IMR-90 (cell line): ENCODE results near the gene AKAP12. TPM values are rescaled to one million over a fixed set of nuclear protein-coding genes. Genes with fewer than 3 reads are reported as not detected.
A peak's percentile ranks its signal among the peaks of the same experiment; 100 is the strongest.

Experiments
- ATAC-seq: fragments of 200-7000 bp; cut with Tn5 transposase; 2 replicates; pipeline ENCODE4 v1.9.1; 2020; ENCODE audit warnings: low read depth, mild to moderate bottlenecking, moderate library complexity
- BruUV-seq: library from RNA; stranded (reverse); fragments of 400-500 nt; replicated peaks from 2 replicates; lab custom pipeline; 2021; lab: Mats Ljungman, UMichigan
- CTCF ChIA-PET: fragments of 300-600 bp; formaldehyde crosslinking; extraction: SDS; loops from one replicate; lab custom pipeline; 2021; ENCODE audit warnings: antibody characterized with exemption; lab: Yijun Ruan, JAX
- POLR2A ChIA-PET: fragments of 300-600 bp; sonication (Branson Sonifier 250); formaldehyde crosslinking; loops from one replicate; lab custom pipeline; 2022; ENCODE audit warnings: antibody characterized with exemption; ENCODE audit not compliant: unreplicated experiment; lab: Charles Lee
- DNase-seq: peaks from one replicate; pipeline ENCODE4 v3.0.0; 2013
- H2AFZ ChIP-seq: replicated peaks from 2 replicates; pipeline ENCODE3; 2013; ENCODE audit warnings: low read length, mild to moderate bottlenecking; ENCODE audit not compliant: poor library complexity
- H2AK5ac ChIP-seq: 2 replicates; pipeline ENCODE4 v1.6.1; 2013; ENCODE audit warnings: low read depth, low read length, inconsistent platforms
- H2AK9ac ChIP-seq: replicated peaks from 2 replicates; pipeline ENCODE3; 2013; ENCODE audit warnings: mild to moderate bottlenecking, low read depth, low read length, moderate library complexity; ENCODE audit not compliant: poor library complexity
- H2BK120ac ChIP-seq: 2 replicates; pipeline ENCODE4 v1.6.1; 2013; ENCODE audit warnings: low read depth, low read length, inconsistent platforms
- H2BK15ac ChIP-seq: 3 replicates; pipeline ENCODE4 v1.6.1; 2013; ENCODE audit warnings: low read depth, low read length, inconsistent platforms
- H2BK20ac ChIP-seq: 2 replicates; pipeline ENCODE4 v1.6.1; 2013; ENCODE audit warnings: low read depth, mild to moderate bottlenecking, inconsistent platforms, low read length, moderate library complexity
- H2BK5ac ChIP-seq: 2 replicates; pipeline ENCODE4 v1.6.1; 2013; ENCODE audit warnings: mild to moderate bottlenecking, low read depth, low read length, inconsistent platforms; ENCODE audit not compliant: poor library complexity, severe bottlenecking
- H3K14ac ChIP-seq: replicated peaks from 2 replicates; pipeline ENCODE4 v1.6.1; 2013; ENCODE audit warnings: low read depth, low read length, inconsistent platforms
- H3K18ac ChIP-seq: 2 replicates; pipeline ENCODE4 v1.6.1; 2013; ENCODE audit warnings: low read depth, low read length, control low read depth
- H3K23ac ChIP-seq: 2 replicates; pipeline ENCODE4 v1.6.1; 2013; ENCODE audit warnings: low read depth, low read length, inconsistent platforms
- H3K27ac ChIP-seq: 2 replicates; pipeline ENCODE4 v1.5.1; 2013; ENCODE audit warnings: mild to moderate bottlenecking, control low read depth, low read length; ENCODE audit not compliant: insufficient read depth
- H3K27me3 ChIP-seq: 2 replicates; pipeline ENCODE4 v1.6.1; 2013; ENCODE audit warnings: low read length; ENCODE audit not compliant: control insufficient read depth, insufficient read depth
- H3K36me3 ChIP-seq: 2 replicates; pipeline ENCODE4 v1.6.1; 2013; ENCODE audit warnings: low read length, mixed read lengths; ENCODE audit not compliant: control insufficient read depth, insufficient read depth
- H3K4ac ChIP-seq: 2 replicates; pipeline ENCODE4 v1.6.1; 2013; ENCODE audit warnings: low read depth, low read length, inconsistent platforms
- H3K4me1 ChIP-seq: 2 replicates; pipeline ENCODE4 v1.6.1; 2013; ENCODE audit warnings: low read length, mixed read lengths; ENCODE audit not compliant: control insufficient read depth, insufficient read depth
- H3K4me2 ChIP-seq: 2 replicates; pipeline ENCODE4 v1.6.1; 2013; ENCODE audit warnings: low read depth, mild to moderate bottlenecking, control low read depth, low read length, moderate library complexity
- H3K4me3 ChIP-seq: 2 replicates; pipeline ENCODE4 v1.5.1; 2013; ENCODE audit warnings: low read depth, mild to moderate bottlenecking, control low read depth, low read length, moderate library complexity; ENCODE audit not compliant: insufficient read depth
- H3K56ac ChIP-seq: 2 replicates; pipeline ENCODE4 v1.6.1; 2013; ENCODE audit warnings: low read length, inconsistent platforms; ENCODE audit not compliant: insufficient read depth; ENCODE audit errors: extremely low read depth
- H3K79me1 ChIP-seq, 2 experiments: 2 replicates each; pipeline ENCODE4 v1.6.1; 2013; ENCODE audit warnings: low read length in 2 of 2, inconsistent platforms in 1 of 2, low read depth in 1 of 2
- H3K9ac ChIP-seq: 2 replicates; pipeline ENCODE4 v1.6.1; 2013; ENCODE audit warnings: low read depth, low read length, control low read depth
- H3K9me1 ChIP-seq: 2 replicates; pipeline ENCODE4 v1.6.1; 2013; ENCODE audit warnings: low read length, inconsistent platforms; ENCODE audit not compliant: insufficient read depth
- H3K9me3 ChIP-seq: 2 replicates; pipeline ENCODE4 v1.6.1; 2013; ENCODE audit warnings: low read length; ENCODE audit not compliant: control insufficient read depth, insufficient read depth
- H4K20me1 ChIP-seq: 2 replicates; pipeline ENCODE4 v1.6.1; 2013; ENCODE audit warnings: low read length, inconsistent platforms; ENCODE audit not compliant: insufficient read depth
- H4K5ac ChIP-seq: 2 replicates; pipeline ENCODE4 v1.6.1; 2013; ENCODE audit warnings: mild to moderate bottlenecking, low read depth, low read length, control low read depth
- H4K8ac ChIP-seq, 2 experiments: 2 replicates each; pipeline ENCODE4 v1.6.1; 2013; ENCODE audit warnings: low read depth in 2 of 2, low read length in 2 of 2, control low read depth in 1 of 2, inconsistent platforms in 1 of 2
- H4K91ac ChIP-seq: 2 replicates; pipeline ENCODE4 v1.6.1; 2013; ENCODE audit warnings: low read depth, low read length, inconsistent platforms; ENCODE audit not compliant: insufficient read depth
- CEBPB ChIP-seq: IDR thresholded peaks from 2 replicates; pipeline ENCODE4 v1.6.1; 2012; ENCODE audit warnings: low read depth, low read length, improper control_type of control experiment
- ELK1 ChIP-seq: fragments of 150-350 bp; IDR thresholded peaks from 2 replicates; pipeline ENCODE4 v1.6.1; 2016; ENCODE audit warnings: low read depth, mild to moderate bottlenecking, low read length, moderate library complexity, borderline replicate concordance
- FOS ChIP-seq: fragments of 150-350 bp; IDR thresholded peaks from 2 replicates; pipeline ENCODE4 v1.6.1; 2016; ENCODE audit warnings: low read depth, low read length
- MAFK ChIP-seq: IDR thresholded peaks from 2 replicates; pipeline ENCODE4 v1.6.1; 2012; ENCODE audit warnings: low read depth, low read length, improper control_type of control experiment
- MAZ ChIP-seq: IDR thresholded peaks from 2 replicates; pipeline ENCODE4 v1.6.1; 2012; ENCODE audit warnings: low read depth, mild to moderate bottlenecking, low read length, improper control_type of control experiment, moderate library complexity, borderline replicate concordance
- MXI1 ChIP-seq: IDR thresholded peaks from 2 replicates; pipeline ENCODE4 v1.6.1; 2012; ENCODE audit warnings: low read depth, mild to moderate bottlenecking, low read length, moderate library complexity, borderline replicate concordance
- RAD21 ChIP-seq: IDR thresholded peaks from 2 replicates; pipeline ENCODE4 v1.6.1; 2012; ENCODE audit warnings: low read length, improper control_type of control experiment
- RCOR1 ChIP-seq: IDR thresholded peaks from 2 replicates; pipeline ENCODE4 v1.6.1; 2012; ENCODE audit warnings: mild to moderate bottlenecking, low read length, improper control_type of control experiment; ENCODE audit not compliant: insufficient replicate concordance
- RFX5 ChIP-seq: IDR thresholded peaks from 2 replicates; pipeline ENCODE4 v1.8.0; 2012; ENCODE audit warnings: low read depth, mild to moderate bottlenecking, low read length, moderate library complexity
- WGBS, 2 experiments: methylation state at CpG; one replicate each; pipeline versions ENCODE4 v1.1.5 to v1.1.7; 2013; ENCODE audit warnings: missing lambda C conversion rate in 2 of 2; ENCODE audit not compliant: insufficient read length in 1 of 2; ENCODE audit errors: extremely low coverage in 2 of 2; 5-methylcytosine and 5-hydroxymethylcytosine counted together
- dilution Hi-C: fragments of 300-500 bp; cut with HindIII; formaldehyde crosslinking; loops from one replicate; pipeline ENCODE4 v1.14.3; 2018; ENCODE audit warnings: low sequenced_read_pairs; ENCODE audit not compliant: unreplicated experiment
- in situ Hi-C: fragments of 300-500 bp; cut with MboI; formaldehyde crosslinking; loops from 3 replicates; pipeline ENCODE4 v1.14.3; 2019; ENCODE audit warnings: low sequenced_read_pairs, inconsistent platforms, mixed read lengths
- intact Hi-C: fragments of 100-400 bp; cut with micrococcal nuclease; formaldehyde crosslinking; loops from 2 replicates; pipeline ENCODE4 v1.10.0; 2022
- polyA plus RNA-seq, 3 experiments: library from polyadenylated mRNA; depleted of rRNA; stranded (reverse); fragments of >200 nt; gene quantifications; 2 replicates each; pipeline ENCODE4 v1.2.3, GENCODE V29; 2012; ENCODE audit warnings: low replicate concordance in 1 of 3
- total RNA-seq: library from RNA; depleted of rRNA; stranded (reverse); fragments of >200 nt; gene quantifications from 2 replicates; pipeline ENCODE4 v1.2.3, GENCODE V29; 2012

Gene AKAP12
- total and polyA plus RNA-seq, 2 of the 4 experiments (the other 2 are of a cell fraction): 56.0 to 118 TPM

DNA sequence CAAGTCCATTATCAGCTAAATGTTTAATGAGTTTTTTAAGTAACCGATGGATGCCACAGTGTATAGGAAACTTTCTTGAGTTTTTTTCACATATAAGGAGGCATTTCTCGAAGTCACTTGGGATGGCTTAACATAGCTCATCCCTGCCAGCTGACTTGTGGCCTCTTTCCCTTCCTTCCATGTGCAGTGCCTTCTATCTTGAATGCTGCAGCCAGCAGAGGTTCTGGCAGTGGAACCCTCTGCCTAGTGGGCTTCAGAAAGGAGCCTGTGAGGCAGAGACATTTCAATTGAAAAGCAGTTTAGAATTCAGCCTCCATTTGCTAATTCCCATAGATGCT is 51.9 kb downstream of the AKAP12 start:
- peaks cover 25% of the 10 kb centered on the region for H3K4me1 ChIP-seq
- H4K20me1 ChIP-seq: no peaks in the 10 kb centered on the region
- no peaks in the 10 kb centered on the region for H3K36me3 ChIP-seq
- no CpG with 5 or more reads among the region's 2 CpGs for WGBS, 2 experiments
- CTCF ChIA-PET: interaction anchor here (0.8 kb wide), 1 partner anchor 277 kb away, joined by 3 read pairs; no protein-coding TSS in a partner anchor
- BruUV-seq: no TSS peak
- no peak overlapping the region for H3K4me3 ChIP-seq
- TF ChIP-seq MAZ: no peak
- no peak for TF ChIP-seq RCOR1
- no peak for TF ChIP-seq FOS
- TF ChIP-seq CEBPB: no peak
- TF ChIP-seq MXI1: no peak
- TF ChIP-seq ELK1: no peak
- TF ChIP-seq MAFK: no peak
- TF ChIP-seq RFX5: no peak
- no peak for TF ChIP-seq RAD21
- H2AK5ac ChIP-seq: peak overlapping the region; percentile 83; the same call in 1 of the 2 replicates
- peak overlapping the region; percentile 68 for H3K9ac ChIP-seq
- H3K27ac ChIP-seq: peak overlapping the region; percentile 93
- peak overlapping the region; percentile 36; the same call in 1 of the 2 replicates for H2BK120ac ChIP-seq
- H3K4ac ChIP-seq: peak overlapping the region; percentile 75
- ATAC-seq: peak; percentile 32
- peak overlapping the region; percentile 72; the same call in 1 of the 2 replicates for H3K56ac ChIP-seq
- H3K4me2 ChIP-seq: peak overlapping the region; percentile 51
- H3K9me1 ChIP-seq: peaks cover 10% of the 10 kb centered on the region
- no peaks in the 10 kb centered on the region for H3K9me3 ChIP-seq
- peak overlapping the region; percentile 81; the same call in 1 of the 3 replicates for H2BK15ac ChIP-seq
- peak overlapping the region; percentile 51 for H2BK20ac ChIP-seq
- no peaks in the 10 kb centered on the region for H3K27me3 ChIP-seq
- no peak for DNase-seq
- intact Hi-C loops: no loop called here
- dilution Hi-C loops: no loop called here
- peak overlapping the region; percentile 88 for H4K91ac ChIP-seq
- no peak overlapping the region for H2AK9ac ChIP-seq
- H3K23ac ChIP-seq: peak overlapping the region; percentile 22; the same call in 1 of the 2 replicates
- POLR2A ChIA-PET: interaction anchor here (0.6 kb wide), 1 partner anchor 98 kb away, joined by 3 read pairs; no protein-coding TSS in a partner anchor
- peak overlapping the region; percentile 67 for H4K5ac ChIP-seq
- H3K14ac ChIP-seq: 0 out of 2 replicates have a peak overlapping the region, but pooled peaks have one; percentile 41
- H2AFZ ChIP-seq: peak overlapping the region; percentile 68
- H3K79me1 ChIP-seq: peaks cover under 1 to 18% of the 10 kb centered on the region in 2 experiments; a peak in 3 of 4 replicates
- peak overlapping the region; percentile 84 for H3K18ac ChIP-seq
- in situ Hi-C loops: no loop called here
- peak overlapping the region; percentile 80 for H2BK5ac ChIP-seq
- peak overlapping the region; percentile 33 to 88 for H4K8ac ChIP-seq
